Measurements from ENCODE around the gene GTPBP4. TPM values are rescaled to one million over a fixed set of nuclear protein-coding genes. Genes with fewer than 3 reads are reported as not detected.

The GTPBP4 gene
- total and polyA plus RNA-seq, 4 donors, result 9.8 to 15.1 (median 12.1) TPM

GRCh38 chr10:958856-959255 is 29.4 kb upstream of the GTPBP4 start:
- TF ChIP-seq GABPA (IDR thresholded peaks at IDR 0.05 in 1 of 2, conservative IDR thresholded peaks at IDR 0.05 in 1 of 2) (no peak), EGR1 (IDR thresholded peaks at IDR 0.05; ENCODE audit: low read depth in 2 of 2) (no peak)
- TF ChIP-seq, protein P1, sequence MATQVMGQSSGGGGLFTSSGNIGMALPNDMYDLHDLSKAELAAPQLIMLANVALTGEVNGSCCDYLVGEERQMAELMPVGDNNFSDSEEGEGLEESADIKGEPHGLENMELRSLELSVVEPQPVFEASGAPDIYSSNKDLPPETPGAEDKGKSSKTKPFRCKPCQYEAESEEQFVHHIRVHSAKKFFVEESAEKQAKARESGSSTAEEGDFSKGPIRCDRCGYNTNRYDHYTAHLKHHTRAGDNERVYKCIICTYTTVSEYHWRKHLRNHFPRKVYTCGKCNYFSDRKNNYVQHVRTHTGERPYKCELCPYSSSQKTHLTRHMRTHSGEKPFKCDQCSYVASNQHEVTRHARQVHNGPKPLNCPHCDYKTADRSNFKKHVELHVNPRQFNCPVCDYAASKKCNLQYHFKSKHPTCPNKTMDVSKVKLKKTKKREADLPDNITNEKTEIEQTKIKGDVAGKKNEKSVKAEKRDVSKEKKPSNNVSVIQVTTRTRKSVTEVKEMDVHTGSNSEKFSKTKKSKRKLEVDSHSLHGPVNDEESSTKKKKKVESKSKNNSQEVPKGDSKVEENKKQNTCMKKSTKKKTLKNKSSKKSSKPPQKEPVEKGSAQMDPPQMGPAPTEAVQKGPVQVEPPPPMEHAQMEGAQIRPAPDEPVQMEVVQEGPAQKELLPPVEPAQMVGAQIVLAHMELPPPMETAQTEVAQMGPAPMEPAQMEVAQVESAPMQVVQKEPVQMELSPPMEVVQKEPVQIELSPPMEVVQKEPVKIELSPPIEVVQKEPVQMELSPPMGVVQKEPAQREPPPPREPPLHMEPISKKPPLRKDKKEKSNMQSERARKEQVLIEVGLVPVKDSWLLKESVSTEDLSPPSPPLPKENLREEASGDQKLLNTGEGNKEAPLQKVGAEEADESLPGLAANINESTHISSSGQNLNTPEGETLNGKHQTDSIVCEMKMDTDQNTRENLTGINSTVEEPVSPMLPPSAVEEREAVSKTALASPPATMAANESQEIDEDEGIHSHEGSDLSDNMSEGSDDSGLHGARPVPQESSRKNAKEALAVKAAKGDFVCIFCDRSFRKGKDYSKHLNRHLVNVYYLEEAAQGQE (IDR thresholded peaks at IDR 0.05), result no peak
- Histone ChIP-seq H3K4me1 (ENCODE audit: control insufficient read depth in 4 of 4, insufficient read depth in 4 of 4, low read length in 3 of 4) (no peaks in the 10 kb centered on the region), H3K27ac (ENCODE audit: low read depth in 1 of 2, low read length in 2 of 2) (no peak overlapping the region), H3K4me3 (ENCODE audit: low read depth in 1 of 3, low read length in 3 of 3) (no peak overlapping the region), H3K27me3 (ENCODE audit: control insufficient read depth in 4 of 4, insufficient read depth in 4 of 4, low read length in 3 of 4) (no peaks in the 10 kb centered on the region), H3K9ac (ENCODE audit: low read depth in 1 of 2, low read length in 2 of 2) (no peak overlapping the region), H3K36me3 (ENCODE audit: control insufficient read depth in 4 of 4, insufficient read depth in 3 of 4, low read depth in 1 of 4, low read length in 3 of 4) (no peaks in the 10 kb centered on the region), H3K9me3 (ENCODE audit: control insufficient read depth in 4 of 4, low read length in 3 of 4) (no peaks in the 10 kb centered on the region)
- WGBS, result 91% methylated on average over 6 of the region's 6 CpGs
- DNase-seq (ENCODE audit: low spot score), result no peak

DNA sequence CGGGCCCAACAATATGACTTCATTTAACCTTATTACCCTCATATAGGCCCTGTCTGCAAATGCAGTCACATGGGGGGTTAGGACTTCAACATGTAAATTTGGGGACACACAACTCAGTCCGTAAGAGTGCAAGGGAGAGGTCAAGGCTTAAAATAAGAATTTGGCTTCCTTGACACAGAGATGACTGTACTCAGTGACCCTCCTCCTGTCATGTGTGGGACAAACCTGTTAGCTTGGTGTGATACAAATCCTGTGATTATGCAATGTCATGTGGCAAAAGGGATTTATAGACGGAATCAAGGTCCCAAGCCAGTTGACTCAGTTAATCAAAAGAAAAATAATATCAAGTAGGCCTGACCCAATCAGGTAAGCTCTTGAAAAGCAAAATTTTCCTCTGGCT is 25.9 kb upstream of the GTPBP4 start:
- WGBS, result 97% methylated on average over 3 of the region's 3 CpGs
- Histone ChIP-seq H3K27me3 (ENCODE audit: control insufficient read depth in 4 of 4, insufficient read depth in 4 of 4, low read length in 3 of 4) (no peaks in the 10 kb centered on the region), H3K9me3 (ENCODE audit: control insufficient read depth in 4 of 4, low read length in 3 of 4) (no peaks in the 10 kb centered on the region), H3K4me1 (ENCODE audit: control insufficient read depth in 4 of 4, insufficient read depth in 4 of 4, low read length in 3 of 4) (no peaks in the 10 kb centered on the region), H3K27ac (ENCODE audit: low read depth in 1 of 2, low read length in 2 of 2) (no peak overlapping the region), H3K36me3 (ENCODE audit: control insufficient read depth in 4 of 4, insufficient read depth in 3 of 4, low read depth in 1 of 4, low read length in 3 of 4) (no peaks in the 10 kb centered on the region), H3K4me3 (ENCODE audit: low read depth in 1 of 3, low read length in 3 of 3) (no peak overlapping the region), H3K9ac (ENCODE audit: low read depth in 1 of 2, low read length in 2 of 2) (no peak overlapping the region)
- DNase-seq (ENCODE audit: low spot score), result no peak
- TF ChIP-seq YY1 (IDR thresholded peaks at IDR 0.05) (no peak), HNF4G (IDR thresholded peaks at IDR 0.05) (no peak), RAD21 (IDR thresholded peaks at IDR 0.05) (no peak), FOXA2 (IDR thresholded peaks at IDR 0.05) (no peak), EGR1 (IDR thresholded peaks at IDR 0.05; ENCODE audit: low read depth in 2 of 2) (no peak), SP1 (IDR thresholded peaks at IDR 0.05) (no peak)
- TF ChIP-seq, protein P2, sequence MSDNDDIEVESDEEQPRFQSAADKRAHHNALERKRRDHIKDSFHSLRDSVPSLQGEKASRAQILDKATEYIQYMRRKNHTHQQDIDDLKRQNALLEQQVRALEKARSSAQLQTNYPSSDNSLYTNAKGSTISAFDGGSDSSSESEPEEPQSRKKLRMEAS (IDR thresholded peaks at IDR 0.05), result no peak
- TF ChIP-seq, protein P1 (IDR thresholded peaks at IDR 0.05), result no peak
- TF ChIP-seq, protein P3, sequence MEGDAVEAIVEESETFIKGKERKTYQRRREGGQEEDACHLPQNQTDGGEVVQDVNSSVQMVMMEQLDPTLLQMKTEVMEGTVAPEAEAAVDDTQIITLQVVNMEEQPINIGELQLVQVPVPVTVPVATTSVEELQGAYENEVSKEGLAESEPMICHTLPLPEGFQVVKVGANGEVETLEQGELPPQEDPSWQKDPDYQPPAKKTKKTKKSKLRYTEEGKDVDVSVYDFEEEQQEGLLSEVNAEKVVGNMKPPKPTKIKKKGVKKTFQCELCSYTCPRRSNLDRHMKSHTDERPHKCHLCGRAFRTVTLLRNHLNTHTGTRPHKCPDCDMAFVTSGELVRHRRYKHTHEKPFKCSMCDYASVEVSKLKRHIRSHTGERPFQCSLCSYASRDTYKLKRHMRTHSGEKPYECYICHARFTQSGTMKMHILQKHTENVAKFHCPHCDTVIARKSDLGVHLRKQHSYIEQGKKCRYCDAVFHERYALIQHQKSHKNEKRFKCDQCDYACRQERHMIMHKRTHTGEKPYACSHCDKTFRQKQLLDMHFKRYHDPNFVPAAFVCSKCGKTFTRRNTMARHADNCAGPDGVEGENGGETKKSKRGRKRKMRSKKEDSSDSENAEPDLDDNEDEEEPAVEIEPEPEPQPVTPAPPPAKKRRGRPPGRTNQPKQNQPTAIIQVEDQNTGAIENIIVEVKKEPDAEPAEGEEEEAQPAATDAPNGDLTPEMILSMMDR (IDR thresholded peaks at IDR 0.05; ENCODE audit: low read depth, low read length, missing input control), result no peak
